GM18951 (cell line): Measurements from ENCODE around the gene ARHGAP15.

Source experiments
- POLR2A ChIP-seq: IDR thresholded peaks from 4 replicates; pipeline ENCODE4 v1.6.1; 2011; ENCODE audit warnings: mild to moderate bottlenecking; ENCODE audit not compliant: insufficient read length, insufficient read depth; ENCODE audit errors: extremely low read depth
- in situ Hi-C: fragments of 300-500 bp; cut with MboI; formaldehyde crosslinking; loops from one replicate; pipeline ENCODE4 v1.12.0; 2022; ENCODE audit warnings: low sequenced_read_pairs, mixed read lengths, inconsistent platforms; ENCODE audit not compliant: unreplicated experiment

The ARHGAP15 gene

GRCh38 chr2:143455317-143455716, 326.1 kb downstream of the ARHGAP15 start:
- TF ChIP-seq POLR2A = no peak
- in situ Hi-C loops = no loop called here

- in situ Hi-C loops = no loop called here
- TF ChIP-seq POLR2A = no peak
Observed at GRCh38 chr2:143458258-143459190, 329.3 kb downstream of the ARHGAP15 start.

GRCh38 chr2:143460382-143460781, 331.2 kb downstream of the ARHGAP15 start:
- in situ Hi-C loops = no loop called here
- no peak for TF ChIP-seq POLR2A

- in situ Hi-C loops = no loop called here
- no peak for TF ChIP-seq POLR2A
Observed at GRCh38 chr2:143463719-143464118, 334.5 kb downstream of the ARHGAP15 start.

- in situ Hi-C loops = no loop called here
- TF ChIP-seq POLR2A = no peak
Observed at GRCh38 chr2:143466391-143466790, 337.2 kb downstream of the ARHGAP15 start.

- in situ Hi-C loops = no loop called here
- TF ChIP-seq POLR2A = no peak
Observed at GRCh38 chr2:143467011-143467410, 337.8 kb downstream of the ARHGAP15 start.

GRCh38 chr2:143468341-143468888, 339.2 kb downstream of the ARHGAP15 start:
- TF ChIP-seq POLR2A = no peak
- in situ Hi-C loops = no loop called here

- TF ChIP-seq POLR2A = no peak
- in situ Hi-C loops = no loop called here
Observed at GRCh38 chr2:143469323-143469722, 340.1 kb downstream of the ARHGAP15 start.

GRCh38 chr2:143471550-143471949, 342.3 kb downstream of the ARHGAP15 start:
- in situ Hi-C loops = no loop called here
- no peak for TF ChIP-seq POLR2A

- no peak for TF ChIP-seq POLR2A
- in situ Hi-C loops = no loop called here
Observed at GRCh38 chr2:143473216-143473615, 344.0 kb downstream of the ARHGAP15 start.

GRCh38 chr2:143473820-143474219, 344.6 kb downstream of the ARHGAP15 start:
- TF ChIP-seq POLR2A = no peak
- in situ Hi-C loops = no loop called here

GRCh38 chr2:143474586-143474985, 345.4 kb downstream of the ARHGAP15 start:
- in situ Hi-C loops = no loop called here
- TF ChIP-seq POLR2A = no peak

- in situ Hi-C loops = no loop called here
- TF ChIP-seq POLR2A = no peak
Observed at GRCh38 chr2:143475041-143475776, 346.0 kb downstream of the ARHGAP15 start.

- in situ Hi-C loops = no loop called here
- TF ChIP-seq POLR2A = no peak
Observed at GRCh38 chr2:143476336-143477087, 347.3 kb downstream of the ARHGAP15 start.
